ENCODE data around the gene PCBP3.

The PCBP3 gene

DNA sequence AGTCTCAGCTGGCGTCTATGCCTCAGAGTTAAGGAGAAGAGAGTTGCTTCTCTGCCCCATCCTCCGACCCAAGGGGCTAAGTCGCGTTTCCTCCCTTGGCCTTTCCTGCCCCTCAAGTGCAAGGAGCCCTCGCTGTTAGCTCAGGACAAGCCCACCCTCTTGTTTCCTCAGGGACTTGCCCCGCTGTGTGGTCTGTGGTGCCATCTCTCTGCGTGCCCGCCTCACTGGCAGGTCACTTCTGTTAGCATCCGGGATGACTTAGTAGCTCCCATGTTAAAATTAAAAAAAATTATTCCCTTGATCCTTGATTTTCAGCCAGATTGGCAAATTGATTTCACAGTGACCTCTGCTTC lies 96.5 kb downstream of the PCBP3 start:
- DNase-seq (ENCODE audit: low read depth, low spot score), result no peak
- no peak overlapping the region for H3K4me3 ChIP-seq (ENCODE audit: low read length)

DNA sequence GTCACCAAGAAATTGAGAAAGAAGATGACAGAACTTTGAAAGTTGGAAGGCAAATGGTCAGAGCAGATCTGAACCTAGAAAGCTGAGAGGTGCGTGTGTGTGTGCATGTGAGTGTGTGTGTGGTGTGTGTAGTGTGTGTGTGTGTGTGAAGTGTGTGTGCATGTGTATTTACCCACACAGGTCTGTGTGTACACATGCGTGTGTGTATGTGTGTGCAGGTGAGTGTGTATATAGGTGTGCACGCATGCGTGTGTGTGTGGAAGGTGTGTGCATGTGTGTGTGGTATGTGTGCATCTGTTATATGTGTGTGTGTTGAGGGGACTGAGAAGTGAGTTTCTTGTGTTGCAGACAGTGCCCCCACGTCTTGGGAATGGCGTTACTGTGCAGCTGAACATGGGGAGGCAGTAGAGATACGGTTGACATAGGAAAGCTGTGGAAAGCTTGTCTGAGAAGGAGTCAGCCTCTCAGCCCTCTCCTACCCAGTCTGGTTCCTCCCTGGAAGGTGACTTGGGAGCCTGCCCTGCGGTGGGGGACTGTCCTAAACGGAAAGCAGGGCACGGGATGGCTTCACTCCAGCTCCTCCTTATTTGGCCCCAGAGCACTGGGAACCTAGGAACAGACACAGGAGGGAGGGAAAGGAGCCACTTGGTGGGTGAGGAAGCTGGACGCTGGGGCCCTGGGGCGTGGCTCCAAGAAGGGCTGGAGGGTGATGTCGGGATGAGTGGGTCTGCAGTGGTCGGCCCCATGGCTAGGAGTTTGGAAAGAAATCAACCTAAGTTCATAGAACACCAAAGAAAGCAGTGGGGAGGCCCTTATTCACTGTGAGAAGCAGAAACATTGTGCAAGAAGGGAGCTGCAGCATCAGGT lies 97.2 kb downstream of the PCBP3 start:
- no peak for DNase-seq (ENCODE audit: low read depth, low spot score)
- H3K4me3 ChIP-seq (ENCODE audit: low read length), result no peak overlapping the region

DNA sequence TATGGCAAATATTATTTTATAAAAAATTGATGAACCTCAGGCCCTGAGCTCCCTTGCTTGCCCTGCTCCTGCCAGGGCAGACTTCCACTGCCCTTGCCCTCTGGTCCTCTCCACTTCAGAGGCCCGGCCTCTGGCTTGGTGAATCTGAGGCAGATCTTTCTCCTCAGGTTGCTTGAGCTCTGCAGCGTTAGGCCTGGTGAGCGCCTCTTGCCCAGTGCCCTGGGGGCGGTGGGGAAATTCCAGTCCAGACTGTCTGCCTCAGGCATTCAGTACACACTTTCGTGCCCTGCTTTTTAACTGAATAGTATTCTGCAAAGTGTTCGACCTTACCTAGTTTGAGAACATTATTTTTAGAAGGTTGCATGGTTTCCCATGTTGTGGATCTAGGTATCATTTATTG lies 98.2 kb downstream of the PCBP3 start:
- DNase-seq (ENCODE audit: low read depth, low spot score), result no peak
- no peak overlapping the region for H3K4me3 ChIP-seq (ENCODE audit: low read length)

DNA sequence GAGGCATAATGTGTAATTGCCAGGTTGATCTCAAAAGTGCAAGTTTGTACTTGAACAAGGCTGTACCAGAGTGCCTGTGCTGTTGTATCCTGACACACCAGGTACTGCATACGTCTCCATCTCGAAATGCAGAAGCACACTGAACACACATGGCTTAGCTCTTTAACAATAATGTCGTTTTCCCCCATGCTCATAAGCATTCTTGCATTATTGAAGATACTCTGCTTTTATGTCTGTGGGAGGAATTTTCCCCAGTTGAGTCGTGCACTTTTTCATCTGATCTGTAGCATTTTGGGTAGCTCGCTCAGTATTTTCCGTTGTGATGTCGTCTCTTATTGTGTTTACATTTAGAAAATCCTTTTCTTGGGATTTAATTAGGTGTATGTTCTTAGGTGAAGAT lies 98.7 kb downstream of the PCBP3 start:
- no peak overlapping the region for H3K4me3 ChIP-seq (ENCODE audit: low read length)
- DNase-seq (ENCODE audit: low read depth, low spot score), result no peak

DNA sequence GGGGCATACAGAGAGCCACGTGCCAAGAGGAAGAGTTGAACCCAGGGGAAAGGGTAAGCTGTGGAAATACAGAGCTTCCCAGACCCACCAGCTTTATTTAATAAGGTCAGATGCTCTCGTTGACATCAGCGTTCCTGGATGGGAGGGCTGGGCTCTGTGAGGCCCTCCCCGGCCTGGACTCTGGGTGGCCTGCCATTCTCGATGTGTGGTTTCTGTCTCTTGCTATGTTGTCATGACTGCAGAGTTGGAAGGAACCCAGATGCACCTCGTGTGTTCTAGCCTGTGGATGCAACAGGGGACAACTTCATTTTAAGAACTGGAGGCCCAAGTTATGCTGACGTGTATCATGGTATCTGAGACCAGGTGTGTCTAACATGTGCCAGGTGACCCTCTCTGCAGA lies 101.7 kb downstream of the PCBP3 start:
- DNase-seq (ENCODE audit: low read depth, low spot score), result no peak
- no peak overlapping the region for H3K4me3 ChIP-seq (ENCODE audit: low read length)

DNA sequence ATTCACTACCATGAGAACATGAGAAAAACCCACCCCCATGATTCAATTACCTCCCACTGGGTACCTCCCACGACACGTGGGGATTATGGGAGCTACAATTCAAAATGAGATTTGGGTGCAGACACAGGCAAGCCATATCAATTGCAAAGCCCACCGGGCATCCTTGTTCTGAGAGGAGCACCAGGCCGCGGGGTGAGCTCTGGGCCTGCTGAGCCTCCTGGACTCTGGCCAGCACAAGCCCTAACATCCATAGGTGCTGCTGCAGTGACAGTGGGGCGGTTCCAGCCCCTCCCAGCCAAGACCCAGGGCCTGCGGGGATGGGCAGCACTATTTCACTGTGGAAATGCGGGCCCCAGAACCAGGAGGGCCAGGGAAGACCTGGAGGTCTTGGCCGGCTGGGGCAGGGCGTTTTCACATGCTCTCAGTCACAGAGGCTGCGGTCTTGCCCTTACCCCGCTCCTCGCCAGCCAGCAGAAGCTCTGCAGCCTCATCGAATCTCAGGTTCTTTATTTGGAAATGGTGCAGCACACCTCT lies 103.8 kb downstream of the PCBP3 start:
- no peak for DNase-seq (ENCODE audit: low read depth, low spot score)
- no peak overlapping the region for H3K4me3 ChIP-seq (ENCODE audit: low read length)

DNA sequence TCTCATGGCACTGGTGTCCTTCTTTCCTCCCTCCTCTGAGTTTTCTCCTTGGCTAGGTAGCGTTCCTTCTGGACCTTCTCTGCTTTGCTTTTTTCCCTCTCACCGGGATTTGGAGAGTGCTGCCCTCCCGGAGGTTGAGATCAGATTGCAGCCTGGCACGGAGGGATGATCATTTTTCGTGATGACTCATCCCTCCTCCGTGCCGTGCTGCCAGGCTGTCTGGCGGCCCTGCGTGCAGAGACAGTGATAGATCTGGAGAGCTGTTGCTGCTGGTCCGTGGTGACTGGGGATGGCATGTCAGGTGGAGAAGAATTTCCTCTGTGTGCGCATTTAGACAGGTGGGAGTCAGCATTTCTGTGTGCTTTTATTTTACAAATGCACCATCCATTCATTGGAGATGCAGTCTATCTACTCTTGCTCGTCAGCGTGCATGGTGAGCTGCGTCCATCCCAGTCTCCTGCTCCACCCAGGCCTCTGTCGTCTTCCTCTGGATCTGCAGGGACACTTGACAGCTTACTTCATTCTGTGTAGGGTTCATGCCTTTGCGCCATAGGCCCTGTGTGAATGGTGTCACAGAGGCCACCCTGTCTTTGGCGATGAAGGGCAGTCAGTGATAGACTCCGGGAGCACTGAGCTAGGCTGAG lies 104.4 kb downstream of the PCBP3 start:
- H3K4me3 ChIP-seq (ENCODE audit: low read length), result no peak overlapping the region
- DNase-seq (ENCODE audit: low read depth, low spot score), result no peak

DNA sequence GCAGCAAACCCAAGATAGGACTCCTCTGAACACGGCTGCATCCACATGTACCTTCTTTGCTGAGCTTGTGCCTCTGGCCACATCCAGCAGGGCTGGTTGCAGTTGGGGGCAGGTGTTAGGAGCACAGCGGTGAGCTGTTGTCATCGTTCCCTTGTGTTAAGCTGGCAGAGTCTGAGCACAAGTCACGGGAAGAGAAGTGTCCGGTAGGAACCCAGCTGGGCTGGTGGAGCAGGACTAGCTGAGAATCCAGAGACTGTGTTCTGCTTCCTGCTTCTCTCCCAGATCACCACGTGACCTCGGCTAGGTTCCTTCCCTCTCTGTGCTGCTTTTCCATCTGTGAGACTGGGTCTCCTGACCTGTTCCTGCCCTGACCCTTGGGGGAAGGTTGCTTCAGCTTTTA lies 105.1 kb downstream of the PCBP3 start:
- H3K4me3 ChIP-seq (ENCODE audit: low read length), result no peak overlapping the region
- DNase-seq (ENCODE audit: low read depth, low spot score), result no peak

DNA sequence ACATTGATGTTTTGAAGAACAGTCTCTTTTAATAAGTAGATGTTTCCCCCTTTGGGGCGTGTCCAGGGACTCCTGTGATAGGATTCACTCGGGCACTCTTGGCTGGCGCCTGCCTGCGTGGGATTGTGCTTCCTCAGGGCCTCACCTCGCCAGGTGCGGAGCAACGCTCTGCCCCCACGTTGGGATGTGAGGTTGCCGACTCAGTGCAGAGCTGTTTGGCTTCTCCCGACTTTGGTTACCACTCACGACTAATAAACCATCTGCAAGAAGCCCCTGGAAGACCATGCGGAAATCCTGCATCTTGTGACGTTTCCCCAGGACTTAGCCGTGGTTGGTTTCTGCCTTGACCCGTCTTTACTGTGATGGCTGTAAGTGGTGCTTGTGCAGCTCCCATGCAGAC lies 106.4 kb downstream of the PCBP3 start:
- H3K4me3 ChIP-seq (ENCODE audit: low read length), result no peak overlapping the region
- no peak for DNase-seq (ENCODE audit: low read depth, low spot score)

DNA sequence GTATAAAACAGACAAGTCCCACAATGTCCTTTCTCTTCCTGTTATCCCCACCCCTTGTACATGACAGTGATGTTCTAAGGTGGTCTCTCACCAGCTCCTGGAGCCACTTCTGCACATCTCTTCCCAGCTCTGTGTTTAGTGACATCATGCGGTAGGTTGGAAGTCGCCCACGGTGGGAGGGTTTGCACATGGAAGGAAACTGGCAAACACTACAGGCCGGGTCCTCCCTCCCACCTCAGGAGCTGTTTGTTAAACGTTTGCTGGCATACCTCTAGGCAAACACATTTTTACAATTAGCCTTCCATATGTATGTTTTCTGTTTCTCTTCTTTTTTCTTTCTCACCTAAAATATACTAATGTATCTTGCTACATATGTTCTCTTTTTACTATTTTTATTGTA lies 107.4 kb downstream of the PCBP3 start:
- no peak for DNase-seq (ENCODE audit: low read depth, low spot score)
- H3K4me3 ChIP-seq (ENCODE audit: low read length), result no peak overlapping the region

DNA sequence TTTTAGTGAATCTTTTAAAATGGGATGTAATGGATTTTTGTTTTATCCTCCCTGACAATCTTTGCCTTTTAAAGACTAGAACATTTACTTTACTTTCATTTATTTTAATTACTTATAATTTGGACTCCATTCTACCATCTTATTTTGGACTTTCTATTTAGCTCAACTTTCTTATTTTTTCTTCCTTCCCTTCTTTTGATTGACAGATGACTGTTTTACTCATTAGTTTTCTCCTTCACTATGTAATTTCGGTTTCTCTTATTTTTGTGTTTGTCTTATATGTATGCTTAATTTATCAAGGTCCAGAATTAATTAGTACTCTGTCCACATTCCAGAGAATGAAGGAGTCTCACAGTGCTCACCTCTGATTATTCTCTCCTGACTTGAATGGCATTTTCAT lies 109.9 kb downstream of the PCBP3 start:
- no peak overlapping the region for H3K4me3 ChIP-seq (ENCODE audit: low read length)
- no peak for DNase-seq (ENCODE audit: low read depth, low spot score)

DNA sequence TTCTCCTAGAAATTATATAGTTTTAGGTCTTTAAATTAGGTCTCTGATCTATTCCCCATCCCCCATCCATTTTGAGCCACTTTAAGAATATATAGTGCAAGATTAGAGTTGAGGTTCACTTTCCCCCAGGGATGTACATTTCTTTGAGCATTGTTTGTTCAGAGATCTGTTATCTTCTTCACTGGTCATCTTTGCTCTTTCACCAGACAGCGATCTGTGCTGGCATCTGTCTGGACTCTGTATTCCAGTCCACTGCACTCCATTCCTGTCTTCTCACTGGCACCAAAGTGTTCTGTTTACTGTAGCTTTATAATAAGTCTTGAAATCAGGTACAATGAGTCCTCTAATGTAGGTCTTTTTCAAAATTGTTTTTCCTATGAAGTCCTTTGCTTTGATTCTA lies 112.5 kb downstream of the PCBP3 start:
- DNase-seq (ENCODE audit: low read depth, low spot score), result no peak
- H3K4me3 ChIP-seq (ENCODE audit: low read length), result no peak overlapping the region

DNA sequence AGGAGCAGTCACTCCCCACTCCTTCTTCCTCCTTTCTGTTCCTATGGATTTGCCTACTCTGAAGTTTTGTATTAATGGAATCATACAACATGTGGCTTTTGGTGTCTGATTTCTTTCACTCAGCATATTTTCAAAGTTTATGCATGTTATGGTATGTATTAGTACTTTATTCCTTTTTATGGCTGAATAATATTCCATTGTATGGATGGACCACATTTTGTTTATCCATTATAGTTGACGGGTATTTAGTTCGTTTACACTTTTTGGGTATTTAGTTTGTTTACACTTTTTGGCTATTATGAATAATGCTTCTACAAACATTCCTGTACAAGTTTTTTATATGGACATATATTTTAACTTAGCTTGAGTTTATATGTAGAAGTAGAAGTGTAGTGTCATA lies 113.1 kb downstream of the PCBP3 start:
- no peak overlapping the region for H3K4me3 ChIP-seq (ENCODE audit: low read length)
- DNase-seq (ENCODE audit: low read depth, low spot score), result no peak

DNA sequence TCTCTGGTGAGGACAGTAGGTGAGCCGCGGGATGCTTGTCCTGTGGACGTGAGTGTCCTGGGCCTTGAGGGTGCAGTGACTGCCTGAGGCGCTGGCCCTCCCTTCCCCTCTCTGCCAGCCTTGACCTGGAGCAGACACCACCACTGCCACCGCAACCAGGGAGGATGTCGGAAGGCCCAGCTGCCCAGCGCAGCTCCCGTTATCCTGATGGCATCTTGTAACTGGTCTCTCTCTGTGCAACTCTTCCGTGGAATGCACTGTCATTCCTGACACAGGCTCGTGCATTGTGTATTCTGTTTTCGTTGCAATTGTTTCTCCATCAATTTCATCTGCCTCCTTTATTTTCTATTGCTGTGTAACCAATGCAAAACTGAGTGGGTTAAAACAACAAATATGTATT lies 118.2 kb downstream of the PCBP3 start:
- H3K4me3 ChIP-seq (ENCODE audit: low read length), result no peak overlapping the region
- DNase-seq (ENCODE audit: low read depth, low spot score), result no peak

DNA sequence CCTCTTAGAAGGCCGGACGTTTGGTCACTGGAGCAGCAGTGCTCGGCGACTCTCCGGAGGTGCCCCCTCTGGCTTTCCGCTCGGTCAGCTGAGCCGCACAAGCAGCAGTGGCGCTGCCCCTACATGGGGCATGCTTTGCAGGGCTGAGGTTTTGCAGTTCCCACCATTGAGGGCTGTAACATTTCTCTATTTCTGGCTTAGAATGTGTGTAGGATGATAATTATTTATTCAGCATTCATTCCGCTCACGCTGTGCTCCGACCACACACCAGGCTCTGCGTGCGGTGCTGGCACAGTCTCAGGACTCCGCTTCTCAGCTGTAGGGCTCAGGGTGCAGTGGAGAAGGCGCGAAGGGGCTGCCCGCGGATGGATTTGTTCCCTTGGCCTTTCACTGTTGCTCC lies 119.5 kb downstream of the PCBP3 start:
- DNase-seq (ENCODE audit: low read depth, low spot score), result no peak
- H3K4me3 ChIP-seq (ENCODE audit: low read length), result no peak overlapping the region

DNA sequence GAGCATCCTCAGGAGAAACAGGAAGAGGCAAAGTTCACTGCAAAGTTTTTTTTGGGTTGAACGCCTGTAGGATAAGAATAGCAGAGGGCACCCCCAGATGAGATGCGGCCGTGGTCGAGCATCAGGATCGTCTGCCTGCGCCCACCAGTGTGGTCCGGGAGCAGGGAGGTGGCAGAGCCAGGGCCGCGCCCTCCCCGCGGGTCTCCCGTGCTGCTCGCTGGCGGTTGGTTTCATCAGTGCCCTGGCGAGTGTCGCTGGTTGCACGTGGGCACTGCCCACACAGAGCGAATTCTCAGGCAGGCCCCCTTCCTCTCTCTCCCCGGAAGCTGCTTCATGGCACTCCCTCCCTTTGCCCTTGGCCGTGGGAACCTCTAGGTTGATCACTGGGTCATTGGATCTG lies 120.0 kb downstream of the PCBP3 start:
- no peak for DNase-seq (ENCODE audit: low read depth, low spot score)
- no peak overlapping the region for H3K4me3 ChIP-seq (ENCODE audit: low read length)

DNA sequence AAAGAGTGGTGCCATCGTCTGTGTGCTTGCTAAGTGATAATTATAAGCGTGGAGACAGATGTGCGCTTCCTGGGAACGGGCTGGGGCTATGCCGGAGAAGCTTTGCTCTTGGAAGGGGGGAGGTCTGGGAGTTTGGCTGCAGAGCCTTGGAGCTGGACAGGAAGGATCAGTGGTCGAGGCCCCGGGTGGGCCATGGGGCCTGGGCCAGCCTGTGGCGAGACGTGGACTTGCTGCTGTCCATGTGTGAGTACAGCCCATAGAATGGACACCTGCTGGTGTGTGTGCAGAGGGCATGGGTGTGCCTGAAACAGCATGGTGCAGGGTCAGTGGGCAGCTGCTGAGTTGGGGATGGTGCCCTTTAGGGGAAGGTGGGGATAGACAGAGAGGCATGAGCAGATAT lies 121.3 kb downstream of the PCBP3 start:
- DNase-seq (ENCODE audit: low read depth, low spot score), result no peak
- no peak overlapping the region for H3K4me3 ChIP-seq (ENCODE audit: low read length)

DNA sequence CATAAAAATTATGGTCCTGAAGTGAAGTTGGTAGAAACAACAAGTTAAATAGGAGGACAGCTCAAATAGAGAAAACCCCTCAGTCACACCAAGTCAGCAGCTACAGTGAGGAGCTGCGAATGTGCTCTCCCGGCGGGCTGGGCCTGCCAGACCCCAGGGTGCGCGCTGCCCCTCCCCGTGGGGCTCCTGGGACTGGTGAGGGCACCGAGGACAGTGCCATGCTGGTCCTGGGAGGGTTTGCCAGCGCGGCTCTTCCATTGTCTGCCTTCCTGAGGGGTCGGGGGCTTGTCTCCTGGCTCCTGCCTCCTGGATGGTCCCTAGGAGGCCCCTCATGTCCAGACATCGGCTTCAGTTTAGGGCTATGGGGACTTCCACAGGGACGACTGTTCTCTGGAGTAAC lies 121.8 kb downstream of the PCBP3 start:
- no peak for DNase-seq (ENCODE audit: low read depth, low spot score)
- H3K4me3 ChIP-seq (ENCODE audit: low read length), result no peak overlapping the region

DNA sequence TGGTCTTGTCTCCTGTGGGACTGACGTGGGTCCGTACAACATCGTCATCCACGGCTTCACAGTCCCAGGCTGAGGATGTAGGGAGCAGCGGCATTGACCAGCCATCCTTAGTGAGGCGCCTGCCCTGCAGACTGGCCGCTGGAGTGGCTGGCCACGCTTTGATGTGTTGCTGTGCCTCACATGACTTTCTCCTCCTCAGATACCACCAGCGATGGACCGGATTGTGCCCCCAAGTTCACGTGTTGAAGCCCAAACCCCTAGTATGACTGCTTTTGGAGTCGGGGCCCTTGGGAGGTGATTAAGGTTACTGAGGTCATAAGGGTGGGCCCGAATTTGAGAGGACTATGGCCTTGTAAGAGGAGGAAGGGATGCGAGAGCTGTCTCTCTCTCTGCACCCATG lies 122.5 kb downstream of the PCBP3 start:
- no peak for DNase-seq (ENCODE audit: low read depth, low spot score)
- H3K4me3 ChIP-seq (ENCODE audit: low read length), result no peak overlapping the region

DNA sequence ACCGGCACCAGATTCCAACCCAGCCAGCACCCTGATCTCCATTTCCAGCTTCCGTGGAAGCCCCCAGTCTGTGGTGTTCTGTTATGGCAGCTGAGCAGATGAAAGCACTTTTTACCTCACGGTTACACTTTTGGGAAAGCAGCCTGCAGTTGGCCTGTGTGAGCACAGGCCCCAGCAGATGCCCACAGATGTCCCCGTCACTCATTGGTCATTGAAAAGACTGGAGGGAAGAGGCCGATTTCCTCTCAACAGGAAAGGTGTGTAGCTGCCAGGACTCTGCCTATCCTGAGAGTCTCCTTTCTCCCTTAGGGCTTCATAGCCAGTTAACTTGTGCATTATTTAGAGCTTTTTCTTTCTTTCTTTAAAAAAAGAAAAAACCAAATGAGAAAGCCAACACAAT lies 123.0 kb downstream of the PCBP3 start:
- H3K4me3 ChIP-seq (ENCODE audit: low read length), result no peak overlapping the region
- no peak for DNase-seq (ENCODE audit: low read depth, low spot score)

Measured in Jurkat, Clone E6-1 (cell line).